NCI-H460 (cell line): Measurements from ENCODE around the gene MESP1. TPM values are rescaled to one million over a fixed set of nuclear protein-coding genes. Genes with fewer than 3 reads are reported as not detected.

Experiments used
- DNase-seq: peaks from one replicate; pipeline ENCODE4 v3.0.0-alpha.2; 2016; ENCODE audit warnings: low read depth; ENCODE audit errors: extremely low read depth
- total RNA-seq: library from RNA; depleted of rRNA; stranded (reverse); fragments of >200 nt; shearing (Covaris generic); gene quantifications from 2 replicates; pipeline ENCODE4 v1.2.3, GENCODE V29; 2014

Gene MESP1
- total RNA-seq, 1 experiment from 2014 or later: 3.1 TPM

DNA sequence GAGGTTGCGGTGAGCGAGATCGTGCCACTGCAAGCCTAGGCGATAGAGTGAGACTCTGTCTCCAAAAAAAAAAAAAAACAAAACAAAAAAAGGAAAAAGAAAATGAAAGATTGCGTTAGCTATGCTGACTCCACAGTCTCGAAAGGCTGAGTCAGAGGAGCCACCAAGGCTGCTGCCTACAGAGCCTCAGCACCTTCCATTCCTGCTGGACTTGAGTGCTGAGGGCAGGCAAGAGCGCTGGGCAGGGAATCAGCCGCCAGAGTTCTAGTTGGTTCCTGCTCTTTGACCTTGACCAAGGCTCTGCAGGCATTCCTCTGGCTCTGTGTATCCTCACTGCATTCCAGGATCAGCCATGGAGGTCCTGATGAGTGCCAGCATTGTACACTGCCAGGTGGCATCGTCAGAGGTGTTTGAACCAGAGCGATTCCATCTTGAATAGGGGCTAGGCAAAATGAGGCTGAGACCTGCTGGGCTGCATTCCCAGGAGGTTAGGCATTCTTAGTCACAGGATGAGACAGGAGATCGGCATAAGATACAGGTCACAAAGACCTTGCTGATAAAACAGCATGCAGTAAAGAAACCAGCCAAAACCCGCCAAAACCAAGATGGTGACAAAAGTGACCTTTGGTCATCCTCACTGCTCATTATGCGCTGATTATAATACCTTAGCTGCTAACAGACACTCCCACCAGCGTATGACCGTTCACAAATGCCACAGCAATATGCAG lies 31.0 kb upstream of the MESP1 start:
- no peak for DNase-seq

DNA sequence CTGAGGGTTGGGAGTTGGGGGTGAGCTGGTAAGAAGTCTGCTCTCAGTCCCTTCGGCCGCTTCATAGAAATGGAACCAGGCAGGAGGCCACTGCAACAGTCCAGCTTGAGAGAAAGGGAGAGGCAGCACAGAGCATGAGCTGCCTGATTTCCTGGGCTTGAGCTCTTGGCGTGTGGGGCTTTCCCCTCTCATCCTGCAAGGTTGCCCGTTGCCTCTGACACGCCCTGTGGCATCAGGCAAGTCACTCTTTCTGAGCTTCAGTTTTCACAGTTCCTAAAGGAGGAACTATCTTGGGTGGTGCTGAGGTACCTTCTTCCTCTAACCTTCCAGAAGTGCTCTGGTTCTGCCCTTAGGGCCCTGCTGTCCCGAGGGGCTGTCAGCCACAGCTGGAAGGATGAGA lies 30.0 kb upstream of the MESP1 start:
- no peak for DNase-seq

- no peak for DNase-seq
Measured at GRCh38 chr15:89780601-89781000, 29.6 kb upstream of the MESP1 start.

DNA sequence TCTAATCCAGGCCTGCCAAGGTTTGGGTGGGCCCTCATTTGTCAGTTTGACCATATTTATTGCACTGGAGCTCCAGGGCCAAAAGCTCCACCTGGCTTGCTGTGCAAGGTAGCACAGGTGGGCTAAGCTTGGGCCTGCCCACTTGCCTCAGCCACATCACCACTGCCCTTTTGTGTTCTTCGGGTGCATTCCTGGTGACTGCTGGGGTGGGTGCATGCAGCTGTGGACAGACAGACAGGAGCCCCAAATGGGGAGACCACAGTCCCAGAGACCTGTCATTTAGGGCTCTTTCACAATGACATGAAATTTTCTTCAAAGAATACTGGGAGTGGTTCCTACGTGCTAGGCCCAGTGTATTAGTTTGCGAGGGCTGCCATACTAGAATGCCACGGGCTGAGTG lies 27.8 kb upstream of the MESP1 start:
- no peak for DNase-seq

DNA sequence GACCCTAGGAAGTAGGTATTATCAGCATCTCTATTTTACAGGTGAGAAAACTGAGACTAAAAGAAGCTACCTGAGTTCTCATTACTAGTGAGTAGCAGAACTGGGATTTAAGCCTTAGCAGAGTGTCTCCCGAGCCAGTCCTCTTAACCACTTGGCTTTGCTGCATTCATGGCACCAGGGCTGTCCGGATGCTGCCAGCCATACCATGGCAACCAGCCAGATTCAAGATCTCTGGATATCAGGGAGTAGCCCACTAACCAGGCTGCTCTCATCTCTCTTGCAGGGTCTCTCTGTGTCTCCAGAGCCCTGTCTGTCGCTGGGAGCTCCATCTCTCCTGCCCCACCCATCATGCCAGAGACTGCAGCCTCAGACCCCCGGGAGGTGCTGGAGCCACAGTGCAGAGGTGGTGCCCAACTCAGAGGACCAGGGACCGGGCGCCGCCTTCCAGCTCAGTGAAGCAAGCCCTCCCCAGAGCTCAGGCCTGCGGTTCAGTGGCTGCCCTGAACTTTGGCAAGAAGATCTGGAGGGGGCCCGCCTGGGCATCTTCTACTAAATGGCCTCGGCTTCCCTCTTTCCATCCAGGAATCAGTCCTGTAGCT lies 26.8 kb upstream of the MESP1 start:
- no peak for DNase-seq

GRCh38 chr15:89777073-89777751 lies 26.2 kb upstream of the MESP1 start:
- DNase-seq: no peak

- DNase-seq: peak; percentile 72
Measured at GRCh38 chr15:89776274-89777072, 25.4 kb upstream of the MESP1 start, which contains the start of gene MESP2. Gene MESP2, plus strand, starts transcription at chr15:89776332. Its CDS starts 26 bp downstream, at chr15:89776358.

GRCh38 chr15:89775815-89776214 lies 24.8 kb upstream of the MESP1 start:
- DNase-seq: no peak

DNA sequence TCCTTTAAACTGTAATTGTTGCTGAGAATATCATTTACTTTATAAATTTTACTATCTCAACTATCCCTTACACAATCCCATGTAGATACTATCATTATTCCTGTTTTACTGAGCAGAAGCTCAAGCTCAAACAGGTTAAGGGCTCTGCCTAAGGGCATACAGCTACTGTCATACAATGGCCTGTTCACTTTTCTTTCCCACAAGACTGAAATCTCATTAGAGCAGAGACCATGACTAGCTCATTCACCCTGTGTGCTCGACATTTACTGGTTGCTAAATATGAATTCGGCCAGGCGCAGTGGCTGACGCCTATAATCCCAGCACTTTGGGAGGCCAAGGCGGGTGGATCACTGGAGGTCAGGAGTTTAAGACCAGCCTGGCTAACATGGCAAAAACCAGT lies 23.4 kb upstream of the MESP1 start:
- no peak for DNase-seq

- peak; percentile 15 for DNase-seq
Measured at GRCh38 chr15:89772932-89773583, 22.0 kb upstream of the MESP1 start.

DNA sequence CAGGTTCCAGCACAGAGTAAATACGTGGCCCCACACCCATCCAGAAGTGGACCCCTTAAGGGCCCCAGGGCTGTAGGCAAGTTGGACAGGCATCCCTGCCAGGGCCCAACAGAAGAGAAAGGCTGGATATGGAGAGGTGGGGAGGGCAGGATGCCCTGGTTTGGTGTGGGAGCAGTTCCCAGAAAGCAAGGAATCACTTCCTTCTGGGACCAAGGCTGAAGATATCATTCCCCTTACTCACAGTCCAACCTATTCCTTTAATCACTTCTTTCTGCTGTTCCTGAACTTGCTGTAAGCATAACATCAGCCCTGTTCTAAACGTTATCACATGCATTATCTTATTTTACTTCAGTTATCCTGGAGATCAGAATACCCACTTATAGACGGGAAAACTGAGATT lies 19.0 kb upstream of the MESP1 start:
- DNase-seq: no peak

- no peak for DNase-seq
Measured at GRCh38 chr15:89769366-89769765, 18.3 kb upstream of the MESP1 start.

DNA sequence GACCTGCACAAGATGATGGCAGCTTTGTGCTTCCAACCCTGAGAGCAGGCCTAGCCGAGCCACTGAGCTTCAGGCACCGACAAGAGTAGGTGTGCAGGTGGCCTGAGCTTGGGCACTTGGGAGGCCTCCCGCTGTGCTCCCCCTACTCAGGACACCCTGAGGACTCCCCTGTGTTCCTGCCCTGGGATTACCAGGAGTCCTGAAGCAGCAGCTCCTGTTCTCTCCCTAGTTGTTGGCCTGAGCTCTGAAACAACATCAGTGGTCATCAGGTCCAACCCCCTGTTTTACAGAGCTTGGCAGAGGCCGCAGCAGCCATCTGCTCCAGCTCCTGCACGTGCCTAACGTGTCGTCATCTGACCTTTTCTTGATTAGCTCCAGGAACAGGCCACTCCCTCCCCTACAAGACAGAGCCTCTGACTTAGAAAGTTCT lies 17.0 kb upstream of the MESP1 start:
- DNase-seq: no peak

GRCh38 chr15:89767411-89767915 lies 16.4 kb upstream of the MESP1 start:
- no peak for DNase-seq

DNA sequence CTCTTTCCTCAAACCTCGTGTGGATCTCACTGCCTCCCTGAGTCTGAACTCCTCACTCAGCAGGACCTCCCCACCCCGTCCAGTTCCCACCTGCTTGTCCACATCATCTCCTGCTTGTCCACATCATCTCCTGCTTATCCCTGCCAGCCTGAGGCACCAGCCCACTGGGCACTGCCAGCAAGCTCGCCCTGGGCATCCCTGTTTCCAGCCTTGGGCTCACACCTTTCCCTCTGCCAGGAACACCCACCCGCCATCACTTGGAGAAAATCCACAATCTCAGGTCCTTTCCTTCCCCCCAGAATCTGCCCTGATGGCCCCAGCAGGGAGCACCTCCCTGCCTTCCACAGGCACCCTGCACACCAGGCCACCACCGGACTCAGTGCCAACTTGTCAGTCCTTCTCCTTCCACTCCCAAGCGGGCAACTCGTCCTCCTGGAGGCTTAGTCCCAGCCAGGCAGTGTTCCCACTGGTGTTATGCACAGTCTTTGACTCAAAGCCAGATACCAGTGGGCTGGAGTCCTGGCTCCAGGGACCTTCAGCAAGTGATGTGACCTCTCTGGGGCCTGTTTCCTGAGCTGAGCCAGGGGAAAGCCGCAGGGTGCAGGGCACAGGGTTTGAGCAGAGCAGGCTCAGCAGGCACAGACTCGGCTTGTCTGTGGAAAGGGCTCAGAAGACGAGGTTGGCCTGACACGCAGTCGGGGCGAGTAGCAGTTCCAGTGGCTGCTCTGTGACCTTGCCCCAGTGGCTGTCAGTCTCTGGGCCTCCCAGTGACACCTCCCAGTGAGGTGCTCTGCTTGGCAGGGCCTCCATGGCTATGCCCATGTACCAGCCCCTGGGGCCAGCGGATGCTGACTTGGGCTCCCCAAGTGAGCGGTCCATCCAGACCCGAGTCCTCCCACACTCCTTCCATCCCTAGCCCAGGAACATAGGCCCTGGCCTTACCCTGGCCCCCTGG lies 15.6 kb upstream of the MESP1 start:
- DNase-seq: no peak

DNA sequence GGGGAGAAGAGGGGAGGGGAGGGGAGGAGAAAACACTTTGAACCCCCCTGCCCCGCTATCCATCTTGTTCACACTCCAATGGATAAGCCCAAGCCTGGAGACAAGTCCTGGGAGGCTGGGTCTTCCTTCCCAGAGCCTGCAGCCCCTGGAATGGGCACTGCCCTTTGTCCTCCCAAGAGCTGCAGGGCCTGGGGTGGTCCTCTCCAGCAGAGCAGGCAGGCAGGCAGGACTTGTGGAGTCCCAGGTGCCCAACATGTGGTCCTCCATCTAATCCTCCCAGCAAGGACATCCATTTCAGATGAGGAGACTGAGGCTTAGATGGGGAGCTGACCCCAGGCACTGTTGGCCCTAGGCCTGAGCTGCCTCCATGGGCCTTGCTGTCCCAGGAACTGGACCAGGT lies 14.6 kb upstream of the MESP1 start:
- DNase-seq: no peak

DNA sequence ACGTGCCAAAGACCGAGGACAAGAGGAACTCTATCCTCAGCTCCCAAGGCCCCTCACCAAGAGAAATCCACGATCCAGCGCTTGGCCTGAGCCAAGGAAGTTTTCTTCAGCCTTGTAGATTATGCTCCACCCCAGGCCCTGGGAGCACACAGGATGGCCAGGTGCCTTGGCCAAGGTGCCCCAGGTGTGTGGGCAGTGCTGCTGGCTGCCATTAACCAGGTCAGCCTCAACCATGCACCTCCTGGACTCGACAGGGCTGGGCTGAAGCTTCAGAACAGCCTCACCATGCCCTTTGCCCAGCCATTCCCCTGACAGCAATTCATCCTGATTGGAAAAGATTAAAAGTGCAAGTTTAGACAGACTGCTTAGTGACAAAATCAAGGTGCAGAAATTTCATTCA lies 10.9 kb upstream of the MESP1 start:
- DNase-seq: no peak

- no peak for DNase-seq
Measured at GRCh38 chr15:89761009-89761831, 10.2 kb upstream of the MESP1 start.
